SKM-1 treated with dmso at 0.1 percent for 144 hours (cell line): ENCODE measurements around the gene FGF9.

Source experiments
- DNase-seq: peaks from one replicate; lab custom pipeline; 2025; ENCODE audit not compliant: unreplicated experiment; lab: John Stamatoyannopoulos, UW

Gene FGF9

DNA sequence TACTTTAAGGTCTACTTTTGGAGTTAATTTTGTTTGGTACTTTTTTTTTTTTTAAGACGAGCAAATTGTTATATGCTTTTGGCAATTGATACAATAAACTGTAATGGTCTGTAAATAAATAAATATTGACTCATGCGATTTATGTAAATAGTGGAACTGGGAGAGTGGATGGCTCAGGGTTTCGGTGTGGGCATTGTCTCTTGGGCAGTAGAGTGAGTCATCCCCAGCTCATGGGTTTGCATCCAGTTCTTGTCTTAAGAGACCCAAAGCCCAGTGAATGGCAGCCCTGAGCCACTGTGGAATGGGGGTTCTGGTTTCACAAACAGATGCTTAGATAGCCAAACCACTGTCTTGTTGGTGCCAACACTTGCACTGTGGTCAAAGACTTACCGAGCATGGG lies 33.0 kb downstream of the FGF9 start:
- no peak for DNase-seq

DNA sequence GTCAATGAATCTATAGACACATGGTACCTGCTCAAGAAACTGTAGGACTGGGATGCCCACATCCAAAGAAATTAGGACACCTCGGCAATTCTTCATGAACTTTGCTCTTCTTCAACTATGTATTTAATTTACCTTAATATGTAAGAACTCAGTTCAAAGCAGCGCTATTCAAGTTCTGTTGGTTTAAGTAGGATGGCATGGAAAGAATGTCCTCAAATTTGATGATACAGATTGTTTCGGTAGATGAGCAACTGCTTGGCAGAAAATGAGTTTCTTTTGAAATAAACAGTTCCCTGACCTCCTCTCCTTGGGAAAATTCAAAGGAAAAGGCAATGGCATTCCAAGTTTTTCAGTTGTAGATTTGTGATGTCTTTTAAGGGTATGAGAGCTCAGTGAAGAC lies 36.7 kb downstream of the FGF9 start:
- DNase-seq: no peak

DNA sequence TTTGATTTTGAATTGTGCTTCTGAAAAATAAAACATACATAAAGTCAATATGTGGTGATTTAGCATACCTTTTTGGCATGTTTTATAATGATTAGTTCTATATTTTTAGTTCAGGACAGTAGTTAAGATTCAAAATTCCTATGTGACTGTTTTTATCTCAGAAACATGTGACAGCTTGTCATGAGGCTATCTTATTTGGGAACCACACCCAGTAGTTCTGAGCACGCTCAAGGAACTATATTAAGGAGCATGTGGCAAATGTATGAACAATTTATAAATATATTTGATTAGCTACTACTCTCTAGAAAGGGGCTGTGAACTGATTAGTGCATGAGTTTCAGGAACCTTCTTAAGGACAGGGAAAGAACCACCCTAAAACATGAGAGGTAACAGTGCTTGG lies 38.8 kb downstream of the FGF9 start:
- DNase-seq: no peak

DNA sequence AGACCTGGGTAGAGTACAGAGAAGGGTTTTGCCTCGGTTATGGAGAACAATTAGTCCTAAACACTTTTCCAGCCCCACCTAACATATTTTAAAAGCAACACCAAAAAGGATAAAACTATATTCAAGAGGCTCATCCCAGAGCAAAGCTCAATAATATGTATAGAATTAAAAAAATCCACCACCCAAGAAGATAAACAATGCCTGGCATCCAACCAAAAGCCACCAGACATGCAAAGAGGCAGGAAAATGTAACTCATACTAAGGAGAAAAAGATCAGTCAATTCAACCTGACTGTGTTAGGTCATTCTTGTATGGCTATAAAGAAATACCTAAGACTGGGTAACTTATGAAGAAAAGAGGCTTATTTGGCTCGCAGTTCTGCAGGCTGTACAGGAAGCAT lies 39.3 kb downstream of the FGF9 start:
- DNase-seq: no peak

DNA sequence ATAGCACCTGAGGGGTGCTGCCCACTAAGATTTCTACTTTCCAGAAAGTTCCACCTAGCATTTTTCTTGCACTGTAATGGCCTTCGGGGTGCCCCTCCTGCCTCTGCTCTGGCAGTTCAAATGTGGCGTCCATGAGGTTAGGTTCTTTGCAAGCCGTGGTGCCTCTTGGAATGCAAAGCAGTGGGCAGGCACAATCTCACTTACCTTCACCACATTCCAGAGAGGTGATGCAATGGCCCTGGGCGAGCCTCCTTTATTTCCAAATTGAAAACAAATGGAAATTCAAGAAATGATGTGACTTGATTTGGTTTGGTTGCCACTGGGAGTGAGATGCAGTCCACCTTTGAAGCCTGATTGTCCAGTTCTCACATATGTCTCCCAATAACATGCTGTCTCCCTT lies 46.9 kb downstream of the FGF9 start:
- DNase-seq: no peak

DNA sequence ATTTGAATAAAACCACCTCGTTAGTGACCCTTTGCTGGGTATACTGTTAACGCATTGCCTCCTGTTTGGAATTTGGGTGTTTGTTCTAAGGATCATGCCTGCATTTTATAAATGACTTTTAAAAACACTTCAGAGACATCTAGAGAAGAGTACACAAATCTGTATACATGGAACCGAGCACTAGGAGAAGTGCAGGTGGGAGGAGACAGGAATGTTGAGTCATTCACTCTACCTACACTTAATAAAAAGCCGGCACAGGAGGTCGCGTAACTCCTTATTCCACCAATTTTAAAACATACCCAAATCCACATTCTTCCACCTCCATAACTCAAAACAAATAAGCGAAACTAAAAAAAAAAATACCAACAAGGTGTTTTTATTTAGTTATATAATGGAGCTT lies 48.6 kb downstream of the FGF9 start:
- no peak for DNase-seq

DNA sequence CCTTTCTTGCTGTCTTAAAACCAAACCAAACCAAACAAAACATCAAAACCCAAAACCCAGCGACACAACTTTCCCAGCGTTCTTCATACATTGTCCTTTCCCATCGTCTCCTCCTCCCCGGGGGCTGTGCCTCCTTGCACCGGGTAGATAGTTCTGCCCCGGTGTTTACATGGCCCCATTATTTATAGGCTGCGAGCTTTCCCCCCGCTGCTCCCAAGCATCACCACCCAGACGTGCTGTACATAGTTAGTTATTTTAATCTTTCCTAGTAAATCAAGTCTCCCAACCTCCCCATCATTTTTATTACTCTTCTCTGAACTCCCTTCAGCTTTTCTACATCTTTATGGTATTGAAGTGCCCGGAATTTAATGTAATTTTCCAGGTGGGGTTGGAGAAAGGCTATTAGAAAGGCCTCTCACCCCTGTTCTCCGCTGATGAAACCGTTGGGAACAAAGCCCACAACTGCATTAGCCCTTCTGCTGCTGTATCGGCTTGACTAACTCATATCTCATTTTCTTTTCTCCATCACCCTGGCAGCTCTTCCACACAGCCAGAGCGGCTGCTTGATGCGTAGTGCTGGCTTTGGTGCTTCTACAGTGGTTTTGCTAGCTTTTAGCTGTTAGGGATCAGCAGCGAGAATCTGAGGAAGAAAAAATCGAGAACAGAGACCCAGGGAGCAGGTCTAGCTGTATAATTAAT lies 53.1 kb downstream of the FGF9 start:
- no peak for DNase-seq

DNA sequence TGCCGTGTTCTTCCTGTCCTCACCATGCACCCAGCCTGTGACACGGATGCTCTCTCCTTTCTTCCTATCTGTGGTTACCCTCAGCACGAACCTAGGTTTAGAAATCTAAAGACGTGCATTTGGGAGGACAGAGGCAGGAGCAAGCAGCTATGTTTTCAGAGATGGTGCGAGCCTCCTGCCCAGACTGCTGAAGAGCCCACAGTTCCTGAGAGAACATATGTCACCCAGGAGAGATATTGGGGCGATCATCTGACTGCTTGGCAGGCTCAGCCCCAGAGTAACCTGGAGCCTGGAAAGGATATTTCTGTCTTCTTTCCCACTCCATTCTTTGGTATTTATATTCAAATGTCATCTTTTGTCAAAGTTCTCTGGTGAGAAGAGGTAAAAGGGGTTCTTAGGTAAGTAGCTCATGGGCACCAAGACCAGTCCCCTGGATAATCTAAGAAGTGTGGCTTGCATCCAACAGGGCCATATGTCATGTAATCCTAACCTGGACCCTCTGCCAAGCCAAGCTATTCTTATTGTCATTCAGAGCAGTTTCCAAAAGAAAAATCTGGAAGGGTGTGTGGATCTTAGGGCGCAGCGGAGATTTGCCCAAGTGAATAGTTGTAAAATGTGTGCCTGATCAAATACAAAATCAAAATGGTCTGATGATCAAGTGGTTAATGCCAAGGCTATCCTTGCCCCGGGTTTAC lies 59.5 kb downstream of the FGF9 start:
- peak; percentile 51 for DNase-seq

DNA sequence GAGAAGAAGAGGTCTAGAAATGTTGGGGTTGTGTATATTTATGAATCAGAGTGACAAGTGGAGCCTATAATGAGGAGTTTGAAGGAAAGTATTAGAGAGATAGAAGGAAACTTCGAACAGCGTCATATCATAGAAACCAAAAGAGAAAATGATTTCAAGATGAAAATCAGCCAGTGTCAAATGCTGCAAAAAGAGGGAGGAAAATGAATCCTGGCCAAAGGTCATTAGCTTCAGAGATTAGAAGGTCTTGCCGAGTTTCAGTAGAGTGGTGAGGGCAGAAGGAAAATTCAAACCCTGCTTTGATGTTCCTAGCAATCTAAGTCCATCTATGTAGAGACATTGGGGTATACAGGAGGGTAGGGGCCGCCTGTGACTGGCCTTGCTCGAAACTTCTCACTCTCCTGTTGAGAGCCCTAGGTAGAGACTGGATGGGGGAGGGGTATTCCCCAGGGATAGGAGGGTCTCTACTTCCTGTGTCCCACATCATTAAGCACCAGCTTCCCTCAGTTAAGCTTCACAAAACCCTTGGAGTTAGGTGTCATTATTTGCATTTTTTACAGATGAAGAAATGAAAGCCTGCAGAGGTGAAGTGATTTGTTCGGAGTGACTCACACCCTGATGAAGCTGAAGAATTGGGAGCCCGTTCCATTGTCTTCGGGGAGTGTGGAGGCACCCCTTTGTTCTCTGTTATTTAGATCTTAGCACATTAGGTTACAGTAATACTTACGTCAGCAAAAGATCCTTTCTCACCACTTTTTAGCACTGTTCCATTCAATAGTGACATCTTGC lies 62.8 kb downstream of the FGF9 start:
- DNase-seq: no peak

DNA sequence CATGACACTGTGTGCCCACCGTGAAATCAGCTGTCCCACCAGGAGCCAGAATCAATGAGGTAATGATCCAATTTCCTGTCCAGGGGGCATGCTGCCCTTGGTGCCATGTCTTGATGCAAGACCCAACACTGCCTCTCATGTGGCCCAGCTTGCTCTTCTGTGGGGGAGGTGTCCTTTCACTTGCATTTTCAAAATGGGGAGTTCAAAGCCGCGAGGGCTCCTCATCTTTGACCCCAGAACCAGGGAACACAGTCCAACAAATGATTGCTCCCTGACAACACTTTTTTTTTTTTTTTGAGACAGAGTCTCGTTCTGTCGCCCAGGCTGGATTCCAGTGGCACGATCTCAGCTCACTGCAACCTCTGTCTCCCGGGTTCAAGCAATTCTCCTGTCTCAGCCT lies 64.1 kb downstream of the FGF9 start:
- no peak for DNase-seq

DNA sequence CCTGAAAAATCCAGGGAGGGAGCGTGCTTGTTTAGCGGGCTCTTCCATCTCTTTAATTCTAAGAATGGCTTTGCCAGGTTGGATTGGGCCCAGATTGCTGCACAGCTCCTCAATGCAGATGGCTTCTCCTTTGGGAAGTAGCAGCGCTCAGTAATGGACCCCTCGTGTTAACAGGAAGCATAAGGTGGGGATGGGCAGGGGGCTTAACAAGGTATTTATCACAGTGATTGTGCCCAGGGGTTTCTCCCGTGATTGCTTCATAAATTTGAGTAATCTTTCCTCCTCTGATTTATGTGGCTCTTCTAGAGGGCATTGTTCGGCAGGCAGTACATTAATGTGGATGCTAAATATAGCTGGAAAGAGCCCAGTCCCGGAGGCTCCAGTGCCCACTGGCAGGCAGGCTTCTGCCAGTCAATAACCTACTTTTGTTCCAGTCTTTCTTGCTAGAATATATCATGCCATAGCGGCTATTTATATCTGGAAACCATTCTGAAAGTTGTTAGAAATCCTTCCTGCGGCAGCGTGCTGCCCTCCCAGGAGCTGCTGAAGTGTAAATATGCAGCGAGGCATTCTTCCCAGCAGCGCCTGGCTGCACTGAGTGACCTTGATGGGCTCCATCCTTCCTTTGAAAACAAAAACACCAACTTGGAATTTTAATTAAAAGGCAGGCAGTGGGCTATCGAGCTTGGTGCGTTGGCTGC lies 65.0 kb downstream of the FGF9 start:
- no peak for DNase-seq

DNA sequence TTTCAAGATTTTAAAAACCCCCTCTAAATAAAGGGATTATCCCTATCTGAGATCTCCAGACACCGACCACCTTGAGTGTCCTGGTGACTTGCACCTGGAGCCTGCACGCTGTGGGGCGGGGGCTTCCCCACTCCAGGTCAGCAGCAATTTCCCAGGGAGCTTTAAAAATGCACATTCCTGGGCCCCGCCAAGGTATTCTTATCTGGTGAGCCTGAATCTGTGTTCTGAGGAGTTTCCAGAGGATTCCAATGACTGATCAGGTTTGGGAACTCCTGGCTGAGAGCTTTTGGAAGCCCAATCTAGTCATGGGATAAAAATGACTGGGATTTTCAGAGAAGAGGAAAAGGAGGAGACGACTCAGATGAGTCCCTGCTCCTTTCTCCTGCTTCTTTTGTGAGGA lies 66.1 kb downstream of the FGF9 start:
- DNase-seq: no peak

DNA sequence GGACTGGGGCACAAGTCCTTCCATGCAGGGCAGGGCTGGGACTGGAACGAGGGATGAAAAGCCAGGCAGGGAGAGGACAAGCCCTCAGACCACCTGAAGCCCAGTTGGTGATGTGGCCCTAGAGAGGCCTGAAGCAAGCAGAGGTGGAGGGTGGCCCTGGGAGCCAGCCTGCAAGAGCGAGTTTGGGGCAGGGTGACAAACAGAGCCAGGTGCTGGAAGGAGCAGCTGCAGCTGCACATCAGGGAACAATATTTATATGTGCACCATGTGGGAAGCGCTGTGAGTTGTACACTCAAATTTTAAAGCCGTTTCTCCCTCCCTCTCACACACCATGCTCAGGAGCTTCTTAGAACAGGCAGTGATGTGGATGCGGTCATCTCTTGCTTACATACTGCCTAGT lies 67.8 kb downstream of the FGF9 start:
- no peak for DNase-seq

DNA sequence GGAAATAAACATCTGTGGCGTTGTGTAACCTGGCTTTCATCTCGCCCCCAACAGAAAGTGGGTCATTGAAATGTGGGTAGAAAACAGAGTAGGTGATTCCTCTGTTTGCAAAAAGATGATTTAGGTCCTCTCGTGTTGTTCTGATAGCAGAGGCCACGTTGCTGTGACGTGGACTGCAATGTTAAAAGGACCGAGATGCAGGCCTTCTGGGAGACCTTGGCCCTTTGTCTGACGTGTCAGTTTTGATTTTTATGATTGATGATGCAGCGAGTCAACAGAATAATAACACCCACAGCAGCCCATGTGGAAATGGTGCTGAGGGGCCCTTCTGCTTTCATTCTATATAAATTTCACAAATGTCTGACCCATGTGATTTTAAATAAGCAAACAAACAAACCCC lies 68.9 kb downstream of the FGF9 start:
- DNase-seq: no peak

DNA sequence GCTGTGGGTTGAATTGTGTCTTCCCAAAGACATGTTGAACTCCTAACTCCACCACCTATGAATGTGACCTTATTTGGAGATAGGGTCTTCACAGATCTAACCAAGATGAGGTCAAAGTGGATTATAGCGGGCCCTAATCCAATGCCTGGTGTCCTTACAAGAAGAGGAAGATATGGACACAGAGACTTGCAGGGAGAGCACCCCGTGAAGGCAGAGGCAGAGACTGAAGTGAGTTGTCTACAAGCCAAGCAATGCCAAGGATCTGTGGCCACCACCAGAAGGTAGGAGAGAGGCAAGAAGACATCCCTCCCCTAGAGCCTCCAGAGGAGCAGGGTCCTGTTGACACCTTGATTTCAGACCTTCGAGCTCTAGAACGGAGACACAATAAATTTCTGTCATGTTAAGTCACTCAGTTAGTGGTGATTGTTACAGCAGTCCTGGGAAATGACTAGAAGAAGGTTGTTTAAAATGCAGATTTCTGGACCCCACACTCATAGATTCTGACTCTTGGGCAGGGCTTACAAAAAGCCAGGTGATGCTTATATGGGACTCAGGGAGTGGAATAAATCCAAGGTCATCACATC lies 70.6 kb downstream of the FGF9 start:
- DNase-seq: no peak

DNA sequence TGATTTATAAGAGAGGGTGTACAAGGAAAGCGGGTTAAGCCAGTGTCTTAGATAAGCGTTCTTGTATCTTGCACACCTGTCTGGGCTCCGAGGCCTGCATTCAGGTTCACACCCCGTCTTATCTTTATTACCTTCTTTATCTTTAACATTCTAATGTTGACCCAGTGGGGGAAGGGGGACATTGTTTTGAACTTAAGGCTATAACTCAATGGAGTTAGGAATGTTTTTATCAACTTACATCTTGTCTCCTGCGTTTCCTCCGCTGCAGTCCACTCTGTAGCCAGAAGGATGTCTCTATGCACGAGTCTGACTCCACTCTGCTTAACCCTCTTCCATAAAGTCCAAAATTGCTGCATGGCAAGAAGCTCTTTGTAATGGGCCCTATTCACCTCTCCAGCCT lies 71.2 kb downstream of the FGF9 start:
- no peak for DNase-seq

DNA sequence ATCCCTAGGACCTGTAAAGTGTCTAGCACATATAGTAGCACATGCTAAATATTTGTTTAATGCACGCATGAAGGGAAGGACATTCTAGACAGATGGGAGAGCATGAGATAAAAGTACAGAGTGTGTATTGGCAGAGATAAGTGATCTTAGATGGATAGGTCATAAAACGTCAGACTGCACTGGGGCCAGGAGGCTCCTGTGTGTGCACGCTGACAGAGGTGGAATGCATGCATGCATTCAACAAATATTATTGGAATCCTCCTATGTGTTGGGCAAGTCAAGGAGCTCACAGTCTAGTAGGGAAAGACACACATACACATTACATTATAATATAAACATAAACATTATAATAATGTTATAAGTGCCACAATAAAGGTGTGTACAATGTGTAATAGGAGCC lies 73.3 kb downstream of the FGF9 start:
- no peak for DNase-seq

DNA sequence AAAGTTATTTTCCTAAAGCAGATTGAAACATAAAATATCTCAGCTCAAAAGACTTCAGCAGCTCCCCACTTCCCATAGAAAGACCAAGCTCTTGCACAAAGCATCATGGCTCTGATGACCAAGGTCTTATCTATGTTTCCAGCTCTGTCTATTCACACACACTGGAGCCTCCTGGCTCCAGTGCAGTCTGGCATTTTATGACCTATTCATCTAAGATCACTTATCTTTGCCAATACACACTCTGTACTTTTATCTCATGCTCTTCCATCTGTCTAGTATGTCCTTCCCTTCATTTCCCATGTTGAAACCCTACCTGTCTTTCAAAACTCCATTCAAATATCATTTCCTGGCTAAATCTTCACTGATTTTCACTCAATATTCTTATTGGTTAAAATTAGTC lies 74.4 kb downstream of the FGF9 start:
- no peak for DNase-seq

DNA sequence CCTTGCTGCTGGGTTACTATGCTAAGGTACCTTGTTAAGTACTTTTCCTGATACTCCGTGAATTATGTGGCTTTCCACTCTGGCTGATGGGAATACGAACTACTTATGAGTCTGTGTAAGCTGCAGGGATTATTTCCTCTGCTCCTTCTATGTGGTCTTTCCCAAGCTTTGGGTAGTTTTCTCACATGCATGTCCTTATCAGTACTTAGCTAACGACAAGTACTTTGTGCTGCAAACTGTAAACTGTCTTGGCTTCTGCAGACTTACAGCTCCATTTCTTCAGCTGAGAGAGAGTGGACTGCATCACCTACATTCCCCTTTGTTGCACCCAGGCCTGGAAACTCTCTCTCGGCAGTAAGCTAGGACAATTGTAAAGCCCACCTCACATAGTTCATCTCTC lies 76.6 kb downstream of the FGF9 start:
- no peak for DNase-seq

DNA sequence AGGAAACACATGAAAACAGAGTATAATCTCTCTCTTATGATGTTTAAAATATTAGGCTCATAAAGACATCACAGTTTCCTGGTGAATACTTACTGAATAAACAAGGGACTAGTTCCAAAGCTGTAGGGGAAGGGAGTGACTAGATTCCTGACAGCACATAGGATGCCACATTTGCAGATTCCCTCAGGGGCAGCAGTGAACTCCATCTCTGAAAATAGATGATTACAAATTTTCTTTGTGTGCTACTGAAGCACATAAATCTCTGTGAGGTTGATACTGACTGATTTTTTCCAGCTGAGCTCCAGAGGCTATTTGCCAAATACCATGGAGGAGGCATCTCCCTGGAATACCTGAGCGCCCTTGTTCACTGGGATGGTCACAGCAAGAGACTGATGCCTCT lies 77.3 kb downstream of the FGF9 start:
- DNase-seq: no peak

DNA sequence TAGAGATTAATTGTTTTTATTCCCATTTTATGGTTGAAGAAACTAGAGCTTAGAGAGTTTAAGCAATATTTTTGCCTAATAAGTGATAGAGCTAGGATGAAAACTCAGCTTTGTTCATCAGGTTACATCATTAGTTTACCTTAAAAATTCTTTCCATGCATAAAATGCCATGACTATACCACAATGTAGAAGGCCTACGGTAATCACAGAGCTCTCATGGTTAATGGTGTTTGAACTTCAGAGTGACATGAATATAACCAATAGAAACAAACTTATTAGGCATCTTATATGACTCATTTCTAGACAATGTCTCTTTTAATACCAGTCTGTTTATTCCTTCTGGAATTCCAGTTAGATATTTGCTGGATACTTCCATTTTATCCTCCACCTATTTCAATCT lies 78.5 kb downstream of the FGF9 start:
- DNase-seq: no peak
